Breast epithelium (tissue), 4 donors: Measurements from ENCODE around the gene PYGL. TPM values are rescaled to one million over a fixed set of nuclear protein-coding genes. Genes with fewer than 3 reads are reported as not detected.

Experiments
- DNase-seq, 2 donors: peaks; one replicate each; pipeline ENCODE4 v3.0.0-alpha.2; 2019; ENCODE audit warnings: low spot score in 2 of 2
- H3K27ac ChIP-seq, 2 donors: fragments of 200-600 bp; sonication (generic) in 1 of 2; one replicate each; pipeline ENCODE4 v1.5.1; 2016 to 2019; ENCODE audit warnings: mild to moderate bottlenecking in 1 of 2
- H3K27me3 ChIP-seq, 2 donors: fragments of 200-600 bp; sonication (generic) in 1 of 2; one replicate each; pipeline versions ENCODE4 v1.5.1 to v1.6.0; 2017 to 2019; ENCODE audit warnings: control low read depth in 1 of 2, mild to moderate bottlenecking in 1 of 2
- H3K36me3 ChIP-seq: fragments of 200-600 bp; one replicate; pipeline ENCODE4 v1.5.1; 2019
- H3K4me1 ChIP-seq, 2 donors: fragments of 200-600 bp; sonication (generic); one replicate each; pipeline ENCODE4 v1.5.1; 2016 to 2019; ENCODE audit warnings: control low read depth in 1 of 2
- H3K4me3 ChIP-seq, 3 donors: fragments of 200-600 bp; sonication (generic); 1 replicate in 2 of 3; 2 replicates in 1 of 3; pipeline ENCODE4 v1.5.1; 2016 to 2019; ENCODE audit warnings: mild to moderate bottlenecking in 3 of 3, moderate library complexity in 2 of 3
- H3K9me3 ChIP-seq, 2 donors: fragments of 200-600 bp; sonication (generic) in 1 of 2; one replicate each; pipeline ENCODE4 v1.5.1; 2016 to 2019; ENCODE audit warnings: control low read depth in 1 of 2
- CTCF ChIP-seq, 3 donors: fragments of 450-650 bp; IDR thresholded peaks; one replicate each; pipeline ENCODE4 v1.5.1; 2016 to 2017; ENCODE audit warnings: antibody characterized with exemption in 3 of 3, mild to moderate bottlenecking in 3 of 3, moderate library complexity in 3 of 3
- POLR2A ChIP-seq: fragments of 450-650 bp; IDR thresholded peaks from one replicate; pipeline ENCODE4 v1.6.1; 2016; ENCODE audit warnings: antibody characterized with exemption, mild to moderate bottlenecking, moderate library complexity
- POLR2AphosphoS5 ChIP-seq, 3 donors: sonication (generic); formaldehyde crosslinking; IDR thresholded peaks; one replicate each; pipeline ENCODE4 v1.6.1; 2017; ENCODE audit warnings: antibody characterized with exemption in 3 of 3
- intact Hi-C: fragments of 100-400 bp; cut with DNase I; formaldehyde crosslinking; loops from one replicate; pipeline ENCODE4 v1.15.1; 2023; ENCODE audit warnings: low total_unique reads
- total RNA-seq, 3 donors: library from RNA; depleted of rRNA; stranded (reverse); fragments of >200 nt; gene quantifications; one replicate each; pipeline ENCODE4 v1.1.0, GENCODE V29; 2016

Gene PYGL
- total RNA-seq, 3 donors from 2014 or later = 53.6 to 126 (median 57.4) TPM

GRCh38 chr14:50860478-50861086 is 83.7 kb downstream of the PYGL start:
- intact Hi-C loops = loop anchor here (10.0 kb wide), 1 partner anchor 86 kb away; no protein-coding TSS in a partner anchor
- TF ChIP-seq CTCF (IDR thresholded peaks at IDR 0.05) (peak; percentile 21 to 55 (median 47)), POLR2AphosphoS5 (IDR thresholded peaks at IDR 0.05) (no peak), POLR2A (no peak)
- H3K36me3 ChIP-seq = no peaks in the 10 kb centered on the region
- peak; percentile 65 to 79 for DNase-seq
- peak overlapping the region; percentile 73 to 81 for H3K27ac ChIP-seq
- no peaks in the 10 kb centered on the region for H3K4me1 ChIP-seq
- H3K9me3 ChIP-seq = no peaks in the 10 kb centered on the region
- no peaks in the 10 kb centered on the region for H3K27me3 ChIP-seq
- H3K4me3 ChIP-seq = peak overlapping the region; percentile 43 to 71 (median 61)

GRCh38 chr14:50859296-50859624 is 85.0 kb downstream of the PYGL start:
- no peak for DNase-seq
- Histone ChIP-seq H3K4me3 (peak overlapping the region; percentile 43 to 71 (median 61)), H3K27me3 (no peaks in the 10 kb centered on the region), H3K9me3 (no peaks in the 10 kb centered on the region), H3K4me1 (no peaks in the 10 kb centered on the region), H3K36me3 (no peaks in the 10 kb centered on the region), H3K27ac (peak overlapping the region; percentile 73 to 81)
- TF ChIP-seq POLR2A = no peak
- intact Hi-C loops = no loop called here

- H3K4me3 ChIP-seq = no peak overlapping the region
- intact Hi-C loops = no loop called here
- no peaks in the 10 kb centered on the region for H3K4me1 ChIP-seq
- TF ChIP-seq POLR2A = no peak
- no peak for TF ChIP-seq CTCF (IDR thresholded peaks at IDR 0.05)
- TF ChIP-seq POLR2AphosphoS5 (IDR thresholded peaks at IDR 0.05) = no peak
- no peak for DNase-seq
- H3K36me3 ChIP-seq = no peaks in the 10 kb centered on the region
- no peaks in the 10 kb centered on the region for H3K9me3 ChIP-seq
- no peak overlapping the region for H3K27ac ChIP-seq
- no peaks in the 10 kb centered on the region for H3K27me3 ChIP-seq
Measured at GRCh38 chr14:50856660-50857059, 87.6 kb downstream of the PYGL start.

DNA sequence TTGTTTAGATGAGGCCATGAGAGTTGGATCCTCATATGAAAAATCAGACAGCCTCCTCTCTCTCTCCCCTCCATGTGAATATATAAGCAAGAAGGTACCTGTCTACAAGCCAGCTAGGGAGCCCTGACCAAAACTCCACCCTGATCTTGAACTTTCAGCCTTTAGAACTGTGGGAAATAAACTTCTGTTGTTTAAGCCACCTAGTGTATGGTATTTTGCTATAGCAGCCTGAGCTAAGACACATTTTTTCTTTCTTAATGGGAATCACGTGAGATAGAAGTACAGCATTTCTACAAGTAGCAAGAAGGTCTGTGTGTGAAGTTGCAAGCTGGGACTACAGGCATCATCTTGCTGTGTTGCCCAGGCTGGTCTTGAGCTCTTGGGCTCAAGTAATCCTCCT is 88.7 kb downstream of the PYGL start:
- Histone ChIP-seq H3K36me3 (no peaks in the 10 kb centered on the region), H3K9me3 (no peaks in the 10 kb centered on the region), H3K4me3 (no peak overlapping the region), H3K27ac (no peak overlapping the region), H3K27me3 (no peaks in the 10 kb centered on the region), H3K4me1 (no peaks in the 10 kb centered on the region)
- DNase-seq = no peak
- intact Hi-C loops = no loop called here
- TF ChIP-seq POLR2AphosphoS5 (IDR thresholded peaks at IDR 0.05) = no peak
- no peak for TF ChIP-seq POLR2A
- TF ChIP-seq CTCF (IDR thresholded peaks at IDR 0.05) = no peak

Other genes starting within 250 kb of the PYGL start
- 10 to 100 TPM; 38.1 to 42.9 (median 40.4) TPM for gene NIN, start 113.3 kb downstream of the PYGL start, total RNA-seq
- gene ABHD12B, start 72.4 kb downstream of the PYGL start, total RNA-seq = not detected
- gene TRIM9, start 150.6 kb upstream of the PYGL start, total RNA-seq = 1 to 10 TPM; 2.9 to 5.2 (median 4.6) TPM